Ovary (tissue), 9 donors: ENCODE results near the gene CKS1B. TPM values are rescaled to one million over a fixed set of nuclear protein-coding genes. Genes with fewer than 3 reads are reported as not detected.
A peak's percentile ranks its signal among the peaks of the same experiment; 100 is the strongest.

Experiments used
- DNase-seq, 5 donors: peaks; one replicate each; pipeline ENCODE4 v3.0.0-alpha.2; 2019 to 2020
- H3K27ac ChIP-seq, 2 donors: fragments of 200-600 bp; one replicate each; pipeline versions ENCODE4 v1.5.1 to v1.8.0; 2019 to 2022
- H3K27me3 ChIP-seq: fragments of 200-600 bp; one replicate; pipeline ENCODE4 v1.8.0; 2022
- H3K36me3 ChIP-seq: fragments of 200-600 bp; sonication (generic); one replicate; pipeline ENCODE4 v1.5.1; 2019
- H3K4me1 ChIP-seq: one replicate; pipeline ENCODE4 v1.8.1; 2013; ENCODE audit warnings: mild to moderate bottlenecking, moderate library complexity; ENCODE audit not compliant: insufficient read depth
- H3K4me3 ChIP-seq: fragments of 200-600 bp; sonication (generic); one replicate; pipeline ENCODE4 v1.5.1; 2017
- H3K9me3 ChIP-seq, 2 donors: fragments of 200-600 bp in 1 of 2; sonication (generic) in 1 of 2; one replicate each; pipeline versions ENCODE4 v1.5.1 to v1.8.1; 2013 to 2019; ENCODE audit warnings: mild to moderate bottlenecking in 1 of 2, moderate library complexity in 1 of 2
- EP300 ChIP-seq: sonication (generic); formaldehyde crosslinking; IDR thresholded peaks from one replicate; pipeline ENCODE4 v1.6.1; 2017; ENCODE audit warnings: antibody characterized with exemption
- POLR2A ChIP-seq: fragments of 450-650 bp; IDR thresholded peaks from one replicate; pipeline ENCODE4 v1.6.1; 2017; ENCODE audit warnings: antibody characterized with exemption, mild to moderate bottlenecking, moderate library complexity
- WGBS, 3 donors: extraction: QIAGEN DNeasy Blood & Tissue Kit in 1 of 3; methylation state at CpG; one replicate each; pipeline versions ENCODE4 v1.1.5 to v1.1.7; 2013 to 2017; 5-methylcytosine and 5-hydroxymethylcytosine counted together
- intact Hi-C, 4 donors: fragments of 100-400 bp; cut with DNase I; formaldehyde crosslinking; loops; one replicate each; pipeline versions ENCODE4 v1.11.0 to v1.15.1; 2022 to 2023
- polyA plus RNA-seq, 2 donors: library from polyadenylated mRNA; stranded (reverse); fragments of 200-250 nt in 1 of 2; fragments of 350-450 nt in 1 of 2; fragmentation: Illumina TruSeq in 1 of 2; extraction: RNeasy Lipid Tissue Mini Kit (QIAGEN cat#74804) in 1 of 2; gene quantifications; one replicate each; pipeline ENCODE4 v1.2.3, GENCODE V29; 2013 to 2014
- total RNA-seq, 7 donors: library from RNA; depleted of rRNA in 2 of 7; stranded (reverse); fragments of >200 nt in 2 of 7; fragmentation: NEBNext Ultra II Directional in 3 of 7; extraction: Animal tissue kit (Norgen Biotek cat#: 25700) in 3 of 7; gene quantifications; one replicate each; pipeline versions ENCODE4 v1.1.0 to v1.2.4, GENCODE V29; 2016 to 2023
- TF ChIP-seq, protein P1 (sequence below), 3 donors: fragments of 450-650 bp in 2 of 3; fragments of 200-600 bp in 1 of 3; IDR thresholded peaks; one replicate each; pipeline versions ENCODE4 v1.5.1 to v1.8.0; 2016 to 2022; ENCODE audit warnings: antibody characterized with exemption in 3 of 3, mild to moderate bottlenecking in 1 of 3
- donor health status: DM: no; HTN: no; CAD: no; lungs with moderate emphysema.
- donor health status: DM: no; HTN: no; CAD: no.
- donor health status: Bipolar disorder and iron deficiency.
- donor health status: DM: yes; HTN: yes; CAD: no.
- donor health status: DM: no; HTN: no; CAD: no.
- donor health status: DM: yes; HTN: yes; CAD: no.

The CKS1B gene
- total and polyA plus RNA-seq, 9 donors, result 12.2 to 55.8 (median 28.0) TPM

GRCh38 chr1:154958681-154959425 lies 15.6 kb upstream of the CKS1B start:
- 79 to 83% (median 81%) methylated on average over 16 of the region's 16 CpGs for WGBS, 3 donors
- intact Hi-C loops, result loop anchor here in 3 of 4 donors (5.0 kb wide), 2 partner anchors 43 to 103 kb away; partner anchors contain the start of genes EFNA4 (in 2 of the 3) and ZBTB7B (in 1 of the 3)
- DNase-seq, result peak in 1 of 5 donors; percentile 41
- Histone ChIP-seq H3K9me3 (no peaks in the 10 kb centered on the region), H3K27ac (no peak overlapping the region), H3K4me1 (peaks cover 19% of the 10 kb centered on the region), H3K4me3 (no peak overlapping the region), H3K27me3 (no peaks in the 10 kb centered on the region), H3K36me3 (no peaks in the 10 kb centered on the region)
- TF ChIP-seq EP300 (no peak), POLR2A (no peak)
- TF ChIP-seq, protein P1, sequence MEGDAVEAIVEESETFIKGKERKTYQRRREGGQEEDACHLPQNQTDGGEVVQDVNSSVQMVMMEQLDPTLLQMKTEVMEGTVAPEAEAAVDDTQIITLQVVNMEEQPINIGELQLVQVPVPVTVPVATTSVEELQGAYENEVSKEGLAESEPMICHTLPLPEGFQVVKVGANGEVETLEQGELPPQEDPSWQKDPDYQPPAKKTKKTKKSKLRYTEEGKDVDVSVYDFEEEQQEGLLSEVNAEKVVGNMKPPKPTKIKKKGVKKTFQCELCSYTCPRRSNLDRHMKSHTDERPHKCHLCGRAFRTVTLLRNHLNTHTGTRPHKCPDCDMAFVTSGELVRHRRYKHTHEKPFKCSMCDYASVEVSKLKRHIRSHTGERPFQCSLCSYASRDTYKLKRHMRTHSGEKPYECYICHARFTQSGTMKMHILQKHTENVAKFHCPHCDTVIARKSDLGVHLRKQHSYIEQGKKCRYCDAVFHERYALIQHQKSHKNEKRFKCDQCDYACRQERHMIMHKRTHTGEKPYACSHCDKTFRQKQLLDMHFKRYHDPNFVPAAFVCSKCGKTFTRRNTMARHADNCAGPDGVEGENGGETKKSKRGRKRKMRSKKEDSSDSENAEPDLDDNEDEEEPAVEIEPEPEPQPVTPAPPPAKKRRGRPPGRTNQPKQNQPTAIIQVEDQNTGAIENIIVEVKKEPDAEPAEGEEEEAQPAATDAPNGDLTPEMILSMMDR (IDR thresholded peaks at IDR 0.05), result no peak

GRCh38 chr1:154959426-154959780 lies 15.1 kb upstream of the CKS1B start:
- no peaks in the 10 kb centered on the region for H3K9me3 ChIP-seq
- peaks cover 16% of the 10 kb centered on the region for H3K4me1 ChIP-seq
- no peak overlapping the region for H3K27ac ChIP-seq
- no peak overlapping the region for H3K4me3 ChIP-seq
- peak in 1 of 5 donors; percentile 36 for DNase-seq
- H3K27me3 ChIP-seq, result no peaks in the 10 kb centered on the region
- H3K36me3 ChIP-seq, result no peaks in the 10 kb centered on the region
- 82 to 89% (median 85%) methylated on average over 7 of the region's 7 CpGs for WGBS, 3 donors
- intact Hi-C loops, result loop anchor here in 3 of 4 donors (5.0 kb wide), 2 partner anchors 43 to 103 kb away; partner anchors contain the start of genes EFNA4 (in 2 of the 3) and ZBTB7B (in 1 of the 3)
- no peak for TF ChIP-seq POLR2A
- TF ChIP-seq, protein P1 (IDR thresholded peaks at IDR 0.05), result no peak
- no peak for TF ChIP-seq EP300

- no peak for DNase-seq
- WGBS, 3 donors, result 35 to 39% (median 37%) methylated on average over 10 of the region's 10 CpGs
- Histone ChIP-seq H3K9me3 (no peaks in the 10 kb centered on the region), H3K36me3 (no peaks in the 10 kb centered on the region), H3K4me1 (peaks cover 8% of the 10 kb centered on the region), H3K27me3 (no peaks in the 10 kb centered on the region), H3K27ac (peak overlapping the region in 1 of 2 donors; percentile 99), H3K4me3 (peak overlapping the region; percentile 82)
- intact Hi-C loops, result loop anchor here in 3 of 4 donors (5.0 kb wide), 2 partner anchors 37 to 42 kb away; partner anchors contain the start of gene ZBTB7B (in 1 of the 3)
- TF ChIP-seq POLR2A (no peak), EP300 (no peak)
- TF ChIP-seq, protein P1 (IDR thresholded peaks at IDR 0.05), result no peak
Observed at GRCh38 chr1:154960446-154961136, 13.9 kb upstream of the CKS1B start.
